NCI-H1436 treated with DMSO at 0.1 percent for 48 hours (cell line): ENCODE data around the gene PEAK3.

Source experiments
- DNase-seq: peaks from one replicate; lab custom pipeline; 2025; lab: John Stamatoyannopoulos, UW

PEAK3 gene

GRCh38 chr19:2282062-2282861 is at the start of gene PEAK3:
PEAK3 (minus strand) TSS chr19:2282175; CDS start chr19:2280931, 1,244 bp downstream.
- no peak for DNase-seq

- no peak for DNase-seq
Observed at GRCh38 chr19:2330632-2331284, 48.8 kb upstream of the PEAK3 start.

GRCh38 chr19:2330255-2330631 is 48.3 kb upstream of the PEAK3 start:
- no peak for DNase-seq

GRCh38 chr19:2329501-2329916 is 47.5 kb upstream of the PEAK3 start:
- no peak for DNase-seq

GRCh38 chr19:2329149-2329478 is 47.1 kb upstream of the PEAK3 start:
- no peak for DNase-seq

GRCh38 chr19:2328401-2329148 is 46.6 kb upstream of the PEAK3 start, which contains the start of the genes LSM7 and SPPL2B:
LSM7 (minus strand) TSS chr19:2328586; CDS start chr19:2328566, 20 bp downstream.
SPPL2B (plus strand) TSS chr19:2328684; CDS start chr19:2328710, 26 bp downstream.
- DNase-seq = peak; percentile 39

- no peak for DNase-seq
Observed at GRCh38 chr19:2327773-2328400, 45.9 kb upstream of the PEAK3 start.

GRCh38 chr19:2326699-2327360 is 44.9 kb upstream of the PEAK3 start:
- no peak for DNase-seq

- no peak for DNase-seq
Observed at GRCh38 chr19:2325281-2326046, 43.5 kb upstream of the PEAK3 start.

- DNase-seq = no peak
Observed at GRCh38 chr19:2324220-2324948, 42.4 kb upstream of the PEAK3 start.

GRCh38 chr19:2323707-2324106 is 41.7 kb upstream of the PEAK3 start:
- no peak for DNase-seq

- no peak for DNase-seq
Observed at GRCh38 chr19:2321565-2322283, 39.7 kb upstream of the PEAK3 start.

GRCh38 chr19:2320939-2321338 is 39.0 kb upstream of the PEAK3 start:
- DNase-seq = no peak

GRCh38 chr19:2320049-2320448 is 38.1 kb upstream of the PEAK3 start:
- DNase-seq = no peak

GRCh38 chr19:2319551-2319950 is 37.6 kb upstream of the PEAK3 start:
- DNase-seq = no peak

- DNase-seq = no peak
Observed at GRCh38 chr19:2318923-2319322, 36.9 kb upstream of the PEAK3 start.

GRCh38 chr19:2317756-2318155 is 35.8 kb upstream of the PEAK3 start:
- DNase-seq = no peak

GRCh38 chr19:2317300-2317699 is 35.3 kb upstream of the PEAK3 start:
- no peak for DNase-seq

- DNase-seq = no peak
Observed at GRCh38 chr19:2315818-2316353, 33.9 kb upstream of the PEAK3 start.
